HG03139 (cell line): ENCODE data around the gene HSPA4.
"Not testable (repeated sequence)": the region's sequence is repeated elsewhere in the genome, so short reads cannot be mapped to it uniquely, and the experiment has no call there.

Experiments used
- ATAC-seq: cut with Tn5 transposase; IDR thresholded peaks from one replicate; pipeline ENCODE4 v1.9.1; 2021; ENCODE audit not compliant: unreplicated experiment

HSPA4 gene

DNA sequence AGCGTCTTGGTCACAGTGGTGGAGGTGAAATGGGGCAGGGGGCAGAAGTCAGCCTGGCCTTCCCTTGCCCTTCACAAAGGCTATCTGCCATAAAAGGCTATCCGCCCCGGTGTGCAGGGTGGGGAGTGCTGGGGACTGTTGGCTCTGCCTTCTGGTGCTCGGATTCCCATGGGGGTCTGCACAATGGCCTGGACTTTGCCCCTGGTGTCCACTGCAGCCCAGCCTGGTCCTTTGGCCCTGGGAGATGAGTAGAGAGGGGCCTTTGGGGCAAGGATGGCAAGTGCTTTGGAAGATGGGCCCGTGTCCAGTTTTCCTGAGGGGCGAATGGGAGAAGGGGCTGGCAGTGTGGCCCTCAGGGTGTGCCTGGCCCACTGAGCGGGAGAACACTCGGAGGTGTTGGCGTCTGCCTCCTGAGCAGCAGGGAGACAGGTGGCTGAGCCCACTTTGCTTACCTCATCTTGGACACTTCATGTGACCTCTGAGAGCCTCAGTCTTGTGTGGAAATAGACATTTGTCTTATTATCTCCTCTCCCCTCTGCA is 69.9 kb downstream of the HSPA4 start:
- ATAC-seq = no peak

DNA sequence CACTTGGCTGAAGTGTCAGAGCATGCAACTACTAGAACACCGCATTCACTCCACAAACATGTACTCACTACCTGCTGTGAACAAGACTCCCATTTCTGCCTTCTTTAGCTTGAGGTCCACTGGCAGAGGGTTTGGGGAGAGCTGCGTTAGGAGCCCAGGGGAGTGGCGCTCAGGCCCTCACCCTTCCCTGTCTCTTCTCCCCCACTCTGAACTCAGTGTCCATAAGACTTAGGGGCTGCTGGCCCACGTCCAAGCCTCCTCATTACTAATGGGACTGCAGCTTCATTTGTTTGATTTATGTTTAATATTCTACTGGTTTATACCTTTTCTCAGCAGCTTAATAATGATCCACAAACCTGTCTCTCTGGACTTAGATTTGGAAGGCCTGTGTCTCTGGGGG is 70.9 kb downstream of the HSPA4 start:
- no peak for ATAC-seq

DNA sequence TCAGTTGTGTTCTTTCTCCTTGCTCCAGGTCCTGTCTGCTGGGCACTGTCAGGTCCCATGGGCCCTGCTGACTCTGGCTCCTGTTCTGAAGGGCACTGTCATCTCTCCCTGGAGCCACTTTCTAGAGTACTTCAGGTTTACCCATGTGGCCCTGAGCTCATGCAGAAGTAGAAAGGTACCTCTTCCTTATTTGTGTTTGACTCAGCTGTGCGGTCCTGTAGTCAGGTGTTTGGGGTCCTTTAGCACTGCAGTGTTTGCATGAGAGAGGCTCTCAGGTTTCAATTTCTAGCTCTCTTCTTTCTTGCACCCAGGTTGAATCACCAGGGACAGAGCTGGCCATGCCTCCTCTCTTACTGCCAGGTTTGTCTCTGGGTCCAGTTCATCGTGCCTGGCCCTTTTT is 71.5 kb downstream of the HSPA4 start:
- ATAC-seq = no peak

DNA sequence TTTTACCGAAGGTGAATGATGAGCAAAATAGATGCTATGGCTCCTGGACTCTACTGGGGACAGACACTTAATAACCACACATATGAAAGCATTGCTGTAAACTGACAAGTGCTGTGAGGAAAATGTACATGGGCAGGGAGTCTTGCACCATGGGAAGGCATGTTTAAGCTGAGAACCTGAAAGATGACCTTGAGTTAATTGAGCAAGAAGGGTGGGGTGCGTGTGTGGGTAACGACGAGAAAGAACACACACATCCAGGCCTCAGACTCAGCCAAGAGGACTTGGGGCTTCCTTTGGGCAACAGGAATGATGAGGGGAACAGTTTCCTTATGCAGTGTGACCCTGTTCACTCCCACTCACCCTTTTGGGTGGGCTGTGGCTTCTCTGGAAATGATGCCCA is 73.1 kb downstream of the HSPA4 start:
- ATAC-seq = no peak

DNA sequence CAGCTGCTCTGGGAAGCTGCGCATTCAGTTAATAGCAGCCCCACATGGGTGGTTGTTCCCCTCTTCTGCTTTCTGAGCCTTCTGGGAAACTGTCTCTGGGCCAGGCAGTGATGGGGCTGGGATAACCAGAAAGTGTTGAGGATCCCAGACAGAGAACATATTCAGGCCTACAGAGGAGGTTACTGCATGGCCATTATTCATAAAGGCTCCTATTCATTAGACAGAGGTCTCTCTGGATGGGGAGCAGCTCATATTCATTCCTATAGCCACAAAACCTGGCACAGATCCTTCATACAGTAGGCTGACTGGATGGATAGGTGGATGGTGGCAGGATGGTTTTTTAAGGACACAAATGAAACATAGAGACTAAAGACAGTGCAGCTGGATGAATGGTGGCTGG is 76.3 kb downstream of the HSPA4 start:
- ATAC-seq = no peak

DNA sequence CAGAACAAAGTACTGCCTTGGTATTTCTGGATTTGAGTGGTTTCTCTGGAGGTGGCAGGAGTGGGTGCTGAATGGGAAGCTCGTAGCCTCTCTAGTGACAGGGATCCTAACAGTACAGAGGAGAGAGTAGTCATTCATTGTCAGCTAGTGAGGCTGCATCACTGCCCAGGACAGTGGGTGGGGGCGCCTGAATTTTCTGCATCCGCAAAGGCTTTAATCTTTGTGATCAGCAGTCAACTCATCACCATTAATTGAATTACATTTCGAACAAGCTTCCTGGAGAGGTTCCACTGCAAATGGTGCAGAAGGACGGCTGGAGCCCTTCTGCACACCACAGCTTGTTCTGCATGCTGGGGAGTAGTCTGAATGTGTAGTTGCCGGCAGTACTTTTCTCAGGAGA is 77.5 kb downstream of the HSPA4 start:
- ATAC-seq = no peak

DNA sequence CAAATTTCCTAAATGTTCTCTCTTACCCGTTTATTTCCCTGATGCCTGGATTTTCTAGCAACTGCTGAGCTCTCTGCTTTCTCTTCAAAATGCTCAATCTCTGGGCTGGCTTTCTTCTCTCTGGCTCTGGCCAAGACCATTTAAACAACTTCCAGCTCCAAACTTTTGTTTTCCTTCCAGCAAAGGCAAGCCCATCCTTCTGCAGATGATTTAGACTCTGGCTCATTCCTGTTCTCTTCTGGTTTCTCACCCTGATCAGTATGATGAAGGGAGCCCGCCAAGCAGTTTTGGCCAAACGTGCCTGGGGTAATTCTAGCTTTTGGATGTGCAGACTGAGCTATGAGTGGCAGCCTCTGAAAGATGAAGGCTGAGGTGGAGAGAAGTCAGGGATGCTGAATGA is 78.1 kb downstream of the HSPA4 start:
- no peak for ATAC-seq

DNA sequence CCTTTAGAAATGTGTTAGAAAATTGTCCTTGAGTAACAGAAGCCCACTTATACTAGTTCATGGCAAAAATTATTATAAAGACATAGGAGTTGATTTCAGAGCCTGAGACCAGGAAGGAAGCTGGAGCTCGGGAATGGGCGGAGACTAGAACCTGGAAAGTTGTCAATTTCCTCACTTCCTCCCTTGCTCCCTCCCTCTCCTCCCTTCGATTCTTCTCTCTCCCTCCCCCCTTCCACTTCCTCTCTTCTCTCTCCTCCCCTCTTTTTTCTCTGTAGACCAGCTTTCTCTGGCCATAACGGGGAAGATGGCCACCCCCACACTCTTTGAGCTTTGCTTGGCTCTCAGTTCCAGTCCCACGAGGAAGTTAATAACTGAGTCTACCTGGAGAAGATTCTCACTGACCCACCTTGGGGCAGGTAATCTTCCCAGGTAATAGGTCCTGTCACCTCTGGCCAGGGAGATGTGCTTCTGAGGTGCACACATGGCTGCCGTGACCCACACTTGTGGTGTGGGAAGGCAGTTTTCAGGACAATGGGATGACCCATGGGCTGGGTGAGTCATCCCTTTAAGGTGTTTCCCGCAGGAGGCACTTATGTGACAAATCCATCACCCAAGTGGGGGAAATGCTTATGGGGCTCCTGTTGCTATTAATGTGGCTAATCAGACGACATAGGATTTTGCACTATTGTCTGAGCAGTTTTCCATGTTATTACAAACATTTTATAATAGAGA is 78.7 kb downstream of the HSPA4 start:
- ATAC-seq = no peak

DNA sequence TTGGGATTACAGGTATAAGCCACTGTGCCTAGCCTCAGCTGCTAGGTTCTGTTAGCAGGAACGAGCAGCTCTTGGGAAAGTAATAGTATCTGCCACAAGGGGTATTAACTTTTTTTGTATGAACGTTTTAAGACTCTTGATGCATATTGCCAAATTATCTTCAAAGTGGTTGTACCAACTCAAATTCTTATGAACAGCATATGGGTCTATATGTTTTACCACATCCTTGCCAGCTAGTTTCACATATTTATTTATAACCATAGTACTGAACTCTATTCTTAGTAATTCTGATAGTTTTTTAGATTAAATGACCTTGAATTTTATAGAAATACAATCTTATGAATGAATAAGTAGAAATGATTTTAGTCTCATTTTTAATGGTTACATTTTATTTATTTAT is 80.9 kb downstream of the HSPA4 start:
- ATAC-seq = no peak

DNA sequence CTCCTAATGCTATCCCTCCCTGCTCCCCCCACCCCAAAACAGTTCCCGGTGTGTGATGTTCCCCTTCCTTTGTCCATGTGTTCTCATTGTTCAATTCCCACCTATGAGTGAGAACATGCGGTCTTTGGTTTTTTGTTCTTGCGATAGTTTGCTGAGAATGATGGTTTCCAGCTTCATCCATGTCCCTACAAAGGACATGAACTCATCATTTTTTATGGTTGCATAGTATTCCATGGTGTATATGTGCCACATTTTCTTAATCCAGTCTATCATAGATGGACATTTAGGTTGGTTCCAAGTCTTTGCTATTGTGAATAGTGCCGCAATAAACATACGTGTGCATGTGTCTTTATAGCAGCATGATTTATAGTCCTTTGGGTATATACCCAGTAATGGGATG is 81.4 kb downstream of the HSPA4 start:
- not testable (repeated sequence) for ATAC-seq

DNA sequence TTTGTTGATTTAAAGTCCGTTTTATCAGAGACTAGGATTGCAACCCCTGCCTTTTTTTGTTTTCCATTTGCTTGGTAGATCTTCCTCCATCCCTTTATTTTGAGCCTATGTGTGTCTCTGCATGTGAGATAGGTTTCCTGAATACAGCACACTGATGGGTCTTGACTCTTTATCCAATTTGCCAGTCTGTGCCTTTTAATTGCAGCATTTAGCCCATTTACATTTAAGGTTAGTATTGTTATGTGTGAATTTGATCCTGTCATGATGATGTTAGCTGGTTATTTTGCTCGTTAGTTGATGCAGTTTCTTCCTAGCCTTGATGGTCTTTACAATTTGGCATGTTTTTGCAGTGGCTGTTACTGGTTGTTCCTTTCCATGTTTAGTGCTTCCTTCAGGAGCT is 85.1 kb downstream of the HSPA4 start:
- not testable (repeated sequence) for ATAC-seq

DNA sequence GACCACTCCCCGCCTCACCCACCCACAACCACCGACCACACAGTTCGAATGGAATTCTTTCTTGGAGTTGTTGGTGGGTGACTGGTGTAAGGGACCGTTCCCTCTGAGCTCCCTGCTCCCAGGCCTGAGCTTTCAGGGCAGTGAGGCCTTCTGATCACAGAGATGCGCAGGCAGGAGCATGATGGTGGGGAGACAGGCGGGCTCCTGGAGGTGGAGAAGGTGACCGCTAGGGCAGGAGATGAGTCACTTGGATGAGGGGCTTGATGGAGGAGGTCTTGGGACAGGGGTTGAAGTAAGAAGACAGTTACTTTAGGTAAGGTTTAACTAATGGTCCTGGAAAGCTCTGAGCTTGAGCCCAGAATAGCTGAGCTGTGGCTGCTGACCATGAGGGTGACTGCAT is 88.5 kb downstream of the HSPA4 start:
- ATAC-seq = no peak

DNA sequence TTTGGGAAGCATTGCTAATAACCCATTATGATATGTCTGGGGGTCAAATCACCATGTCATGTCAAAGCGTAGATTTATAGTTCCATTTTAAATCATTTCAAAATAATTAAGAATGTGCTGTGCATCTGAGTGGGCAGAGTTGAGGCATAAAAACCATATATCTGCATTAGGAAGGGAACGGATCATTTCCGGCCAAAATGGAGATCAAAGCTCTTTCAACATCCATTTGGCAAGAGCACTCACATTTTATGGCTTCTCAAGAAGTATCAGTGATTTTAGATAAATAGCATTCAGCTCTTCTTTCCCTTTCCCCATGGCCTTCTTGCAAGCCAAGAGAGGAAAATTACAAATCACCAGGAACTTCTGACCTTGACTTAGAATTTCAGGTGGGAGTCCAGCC is 89.9 kb downstream of the HSPA4 start:
- no peak for ATAC-seq

DNA sequence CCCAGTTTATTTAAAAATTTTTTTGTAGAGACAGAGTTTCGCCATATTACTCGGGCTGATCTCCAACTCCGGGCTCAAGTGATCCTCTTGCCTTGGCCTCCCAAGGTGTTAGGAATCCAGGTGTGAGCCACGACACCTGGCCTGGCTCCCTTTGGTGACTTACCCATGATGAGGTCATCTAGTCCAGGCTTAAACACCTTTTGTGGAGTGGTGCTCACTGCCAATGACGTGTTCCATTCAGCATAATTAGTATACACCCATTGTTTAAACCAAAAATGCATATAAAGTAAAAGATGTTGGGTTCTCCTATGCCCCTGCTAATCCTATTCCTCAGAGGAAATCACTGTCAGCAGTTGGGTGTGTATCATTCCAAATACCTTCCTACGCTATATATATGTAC is 91.0 kb downstream of the HSPA4 start:
- no peak for ATAC-seq

DNA sequence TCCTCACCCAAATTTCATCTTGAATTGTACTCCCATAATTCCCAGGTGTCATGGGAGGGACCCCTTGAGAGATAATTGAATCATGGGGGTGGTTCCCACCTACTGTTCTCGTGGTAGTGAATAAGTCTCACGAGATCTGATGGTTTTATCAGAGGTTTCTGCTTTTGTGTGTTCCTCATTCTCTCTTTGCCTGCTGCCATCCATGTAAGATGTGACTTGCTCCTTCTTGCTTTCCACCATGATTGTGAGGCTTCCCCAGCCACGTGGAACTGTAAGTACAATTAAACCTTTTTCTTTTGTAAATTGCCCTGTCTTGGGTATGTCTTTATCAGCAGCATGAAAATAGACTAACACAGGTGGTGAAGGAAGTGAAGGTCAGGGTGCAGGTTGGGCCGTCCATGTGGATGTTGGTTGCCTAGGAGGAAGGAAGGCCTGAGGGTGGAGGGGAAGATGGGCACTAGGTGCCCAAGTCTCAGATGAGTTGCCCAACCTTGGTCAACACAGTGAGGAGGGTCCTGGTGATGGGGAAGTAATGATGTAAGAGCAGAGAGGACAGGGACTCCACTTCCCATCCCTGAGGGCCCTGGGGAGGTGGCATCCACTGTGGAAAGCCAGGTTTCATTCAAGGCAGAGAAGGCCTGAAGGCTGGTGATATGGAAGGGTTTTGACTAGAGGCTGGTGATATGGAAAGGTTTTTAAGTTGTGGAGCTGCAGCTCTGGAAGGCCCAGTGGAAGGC is 92.6 kb downstream of the HSPA4 start:
- no peak for ATAC-seq

DNA sequence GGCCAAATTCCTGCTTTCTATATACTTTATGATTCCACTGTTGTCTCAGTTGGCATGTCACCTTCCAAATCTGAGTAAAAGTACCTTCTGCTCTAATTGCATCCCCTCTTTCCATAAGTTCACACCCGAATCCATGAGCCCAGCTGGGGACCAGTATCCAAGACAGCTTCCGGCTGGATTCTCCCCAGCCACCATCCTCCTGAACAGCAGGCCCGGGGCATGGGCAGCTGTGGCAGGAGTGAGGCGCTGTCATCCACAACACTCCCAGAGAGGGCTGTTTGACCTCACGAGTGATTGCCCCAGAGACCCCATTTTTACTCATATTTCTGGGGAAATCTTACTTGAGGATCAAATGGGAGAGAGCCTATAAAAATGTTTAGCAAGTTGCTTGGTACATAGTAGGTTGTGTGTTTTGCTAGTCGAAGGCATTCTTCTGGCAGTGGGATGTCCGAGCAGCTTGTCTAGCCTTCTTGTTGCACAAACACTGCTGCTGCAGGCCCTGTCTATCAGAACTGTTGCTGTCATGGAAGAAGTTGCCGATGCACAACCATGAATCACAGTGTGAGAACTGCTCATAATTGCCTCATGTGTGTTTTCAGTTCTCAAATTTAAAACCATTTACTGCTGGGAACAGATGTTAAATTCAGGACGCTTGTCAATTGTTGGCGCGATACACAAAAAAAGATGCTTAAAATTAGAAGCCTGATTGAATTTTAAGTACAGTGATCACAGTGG is 93.8 kb downstream of the HSPA4 start:
- no peak for ATAC-seq

DNA sequence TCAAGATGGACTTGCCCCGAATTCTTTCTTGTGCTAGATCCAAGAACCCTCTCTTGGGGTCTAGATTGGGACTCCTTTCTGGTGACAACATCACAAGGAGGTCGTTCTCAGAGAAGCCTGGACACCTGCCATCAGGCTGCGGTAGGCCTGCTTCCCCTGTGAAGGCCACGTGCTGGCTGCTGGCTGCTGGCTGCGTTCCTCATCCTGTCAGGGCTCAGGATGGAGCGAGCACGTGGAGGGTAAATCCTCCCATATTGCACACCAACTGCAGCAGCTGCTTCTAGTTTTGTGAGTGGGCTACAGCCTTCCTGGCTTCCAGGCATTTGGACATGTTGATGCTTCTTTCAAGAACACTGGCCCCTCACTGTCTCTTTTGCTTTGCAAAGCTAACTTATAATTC is 95.6 kb downstream of the HSPA4 start:
- no peak for ATAC-seq

DNA sequence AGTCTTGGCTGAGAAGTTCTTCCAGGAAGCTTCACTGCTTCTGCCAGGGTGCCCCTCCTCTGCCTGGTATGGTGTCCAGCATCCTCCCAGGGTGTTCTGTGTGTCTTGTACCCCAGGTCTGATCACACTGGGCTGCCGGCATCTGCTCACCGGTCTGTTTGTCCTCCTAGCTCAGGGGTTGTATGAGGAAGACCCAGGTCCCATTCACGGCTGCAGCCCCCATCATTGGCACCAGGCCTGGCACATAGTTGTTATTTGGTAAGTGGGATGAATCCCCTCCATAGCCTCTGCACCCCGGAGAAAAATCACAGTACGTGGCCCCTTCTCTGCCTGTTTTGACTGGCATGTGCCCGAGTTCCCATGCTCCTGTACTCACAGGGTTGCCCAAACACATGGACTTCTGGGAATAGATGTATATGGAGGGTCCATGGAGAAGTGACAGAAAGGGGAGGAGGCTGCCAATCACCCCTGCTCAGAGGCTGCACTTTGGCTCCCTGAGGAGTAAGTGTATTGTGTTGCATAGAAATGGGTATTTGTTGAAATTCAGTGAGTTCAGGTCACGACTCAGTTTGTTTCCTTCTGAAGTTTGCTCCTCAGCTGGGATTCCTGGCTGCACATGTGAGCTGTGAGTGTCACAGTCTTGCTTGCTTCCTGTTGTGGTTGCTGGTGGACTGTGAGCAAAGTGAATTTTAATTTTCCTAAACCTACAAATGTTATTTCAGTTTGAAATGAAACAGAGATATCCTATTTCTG is 96.2 kb downstream of the HSPA4 start:
- ATAC-seq = no peak

DNA sequence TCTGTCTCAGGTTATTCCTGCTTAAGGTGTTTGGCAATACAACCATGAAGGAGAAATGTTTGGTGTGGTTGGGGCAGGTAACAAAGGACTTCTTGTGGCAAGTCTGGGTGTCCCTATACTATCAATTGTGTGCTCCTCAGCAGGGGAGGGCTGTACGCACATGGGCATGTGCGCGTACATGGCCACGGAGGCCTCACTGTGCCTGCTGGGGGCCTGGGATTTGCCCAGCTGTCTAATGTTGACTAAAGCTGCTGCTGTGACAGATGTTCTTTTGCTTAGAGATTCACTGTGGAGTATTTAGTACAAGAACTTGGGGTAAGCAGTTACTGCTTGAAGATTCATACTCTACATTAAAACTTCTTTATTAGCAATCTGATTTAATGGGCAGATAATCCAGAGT is 97.5 kb downstream of the HSPA4 start:
- no peak for ATAC-seq

DNA sequence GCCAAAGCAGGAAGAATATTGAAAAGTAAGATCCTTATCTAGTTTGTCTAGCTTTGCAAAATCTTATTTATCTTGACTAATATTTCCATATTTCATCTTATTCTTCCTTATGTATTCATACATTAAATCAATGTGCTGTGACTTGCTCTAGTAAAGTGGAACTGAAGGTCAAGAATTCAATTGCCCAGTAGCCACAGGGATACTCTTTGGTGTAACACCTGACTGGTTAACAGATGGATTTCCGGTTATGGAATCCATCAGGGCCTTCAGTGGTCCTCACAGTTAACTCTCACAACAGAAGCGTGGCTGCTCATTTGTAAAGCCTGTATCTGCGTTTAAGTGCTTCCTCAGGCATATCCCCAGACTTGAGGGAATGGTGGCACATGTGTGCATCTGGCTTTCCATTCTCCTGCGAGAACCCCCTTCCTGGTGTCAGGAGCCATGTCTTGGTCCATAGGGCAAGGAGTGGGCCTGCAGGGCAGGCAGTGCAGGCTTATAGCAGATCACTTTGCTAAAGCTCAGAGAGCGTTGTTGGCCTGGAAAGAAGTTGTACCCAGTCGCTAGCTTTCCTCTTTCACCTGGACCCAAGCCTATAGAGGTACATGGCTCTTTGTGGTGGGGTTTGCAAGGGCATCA is 99.2 kb downstream of the HSPA4 start:
- ATAC-seq = no peak
